HEK293T (cell line): ENCODE results near the gene SCAMP1.

ENCODE experiments used
- CTCF ChIA-PET: fragments of 350-600 bp; formaldehyde crosslinking; extraction: SDS; loops from one replicate; lab custom pipeline; 2021; ENCODE audit warnings: antibody characterized with exemption, inconsistent platforms; lab: Yijun Ruan, JAX
- POLR2A ChIA-PET: fragments of 350-600 bp; formaldehyde crosslinking; extraction: SDS; loops from one replicate; lab custom pipeline; 2020; ENCODE audit warnings: antibody characterized with exemption, inconsistent platforms; lab: Yijun Ruan, JAX
- DNase-seq: peaks from one replicate; pipeline ENCODE4 v3.0.0; 2012; ENCODE audit warnings: mixed read lengths; ENCODE audit errors: extremely low spot score
- ARNT ChIP-seq: fragments of 450-650 bp; IDR thresholded peaks from 2 replicates; pipeline ENCODE4 v1.6.1; 2017; ENCODE audit warnings: mild to moderate bottlenecking
- BHLHE40 ChIP-seq: fragments of 450-650 bp; IDR thresholded peaks from 2 replicates; pipeline ENCODE4 v1.6.1; 2016; ENCODE audit warnings: mild to moderate bottlenecking, moderate library complexity, borderline replicate concordance
- CTBP1 ChIP-seq: fragments of 450-650 bp; IDR thresholded peaks from 2 replicates; pipeline ENCODE4 v1.6.1; 2016; ENCODE audit warnings: borderline replicate concordance
- ELF4 ChIP-seq: fragments of 450-650 bp; IDR thresholded peaks from 2 replicates; pipeline ENCODE4 v1.6.1; 2017; ENCODE audit warnings: antibody characterized with exemption
- FOXA1 ChIP-seq: fragments of 450-650 bp; IDR thresholded peaks from 2 replicates; pipeline ENCODE4 v1.6.1; 2016; ENCODE audit warnings: mild to moderate bottlenecking
- FOXK2 ChIP-seq: fragments of 450-650 bp; IDR thresholded peaks from 2 replicates; pipeline ENCODE4 v1.6.1; 2016; ENCODE audit warnings: mild to moderate bottlenecking
- FOXM1 ChIP-seq: fragments of 450-650 bp; IDR thresholded peaks from 2 replicates; pipeline ENCODE4 v1.6.1; 2017; ENCODE audit warnings: mild to moderate bottlenecking, borderline replicate concordance
- HDGF ChIP-seq: fragments of 450-650 bp; IDR thresholded peaks from 2 replicates; pipeline ENCODE4 v1.6.1; 2017; ENCODE audit warnings: antibody characterized with exemption, borderline replicate concordance
- L3MBTL2 ChIP-seq: fragments of 450-650 bp; conservative IDR thresholded peaks from 2 replicates; pipeline ENCODE4 v1.6.1; 2016; ENCODE audit warnings: mild to moderate bottlenecking
- LEF1 ChIP-seq: fragments of 450-650 bp; IDR thresholded peaks from 2 replicates; pipeline ENCODE4 v1.6.1; 2017; ENCODE audit warnings: mild to moderate bottlenecking, borderline replicate concordance
- NFRKB ChIP-seq: fragments of 450-650 bp; IDR thresholded peaks from 2 replicates; pipeline ENCODE4 v1.6.1; 2016; ENCODE audit warnings: mild to moderate bottlenecking, moderate library complexity
- PKNOX1 ChIP-seq: fragments of 450-650 bp; IDR thresholded peaks from 2 replicates; pipeline ENCODE4 v1.6.1; 2016
- SP1 ChIP-seq: fragments of 450-650 bp; IDR thresholded peaks from 2 replicates; pipeline ENCODE4 v1.6.1; 2017
- SUZ12 ChIP-seq: fragments of 450-650 bp; IDR thresholded peaks from 2 replicates; pipeline ENCODE4 v1.6.1; 2016; ENCODE audit warnings: mild to moderate bottlenecking
- TARDBP ChIP-seq: fragments of 450-650 bp; IDR thresholded peaks from 2 replicates; pipeline ENCODE4 v1.6.1; 2016
- ZNF384 ChIP-seq: fragments of 450-650 bp; IDR thresholded peaks from 2 replicates; pipeline ENCODE4 v1.6.1; 2016

Gene SCAMP1

GRCh38 chr5:78501411-78502352 is 141.3 kb downstream of the SCAMP1 start:
- CTCF ChIA-PET, result interaction anchor here (0.6 to 1.8 kb wide), 2 partner anchors 32 to 1291 kb away, joined by 3 to 6 read pairs; partner anchors contain the start of gene PDE8B
- POLR2A ChIA-PET, result no interaction called here
- DNase-seq, result no peak
- TF ChIP-seq ELF4, result no peak
- no peak for TF ChIP-seq FOXM1
- no peak for TF ChIP-seq CTBP1
- TF ChIP-seq HDGF, result no peak
- no peak for TF ChIP-seq SUZ12
- no peak for TF ChIP-seq L3MBTL2
- TF ChIP-seq FOXA1, result no peak
- TF ChIP-seq BHLHE40, result no peak
- TF ChIP-seq ARNT, result no peak
- TF ChIP-seq SP1, result no peak
- no peak for TF ChIP-seq ZNF384
- TF ChIP-seq FOXK2, result no peak
- TF ChIP-seq PKNOX1, result no peak
- no peak for TF ChIP-seq LEF1
- TF ChIP-seq NFRKB, result no peak
- no peak for TF ChIP-seq TARDBP

GRCh38 chr5:78503958-78504653 is 143.7 kb downstream of the SCAMP1 start:
- POLR2A ChIA-PET, result interaction anchor here (1.1 kb wide), 1 partner anchor 8 kb away, joined by 4 read pairs; no protein-coding TSS in a partner anchor

GRCh38 chr5:78504704-78505677 is 144.6 kb downstream of the SCAMP1 start:
- no peak for TF ChIP-seq NFRKB
- TF ChIP-seq HDGF, result no peak
- TF ChIP-seq FOXM1, result no peak
- no peak for TF ChIP-seq ARNT
- TF ChIP-seq TARDBP, result no peak
- TF ChIP-seq SP1, result no peak
- no peak for TF ChIP-seq FOXA1
- no peak for TF ChIP-seq FOXK2
- no peak for TF ChIP-seq PKNOX1
- TF ChIP-seq SUZ12, result no peak
- TF ChIP-seq L3MBTL2, result no peak
- no peak for TF ChIP-seq ZNF384
- no peak for TF ChIP-seq LEF1
- no peak for TF ChIP-seq CTBP1
- TF ChIP-seq ELF4, result no peak
- TF ChIP-seq BHLHE40, result no peak
- POLR2A ChIA-PET, result interaction anchor here (0.5 to 1.1 kb wide), 2 partner anchors 9 to 1161 kb away, joined by 3 to 4 read pairs; no protein-coding TSS in a partner anchor
- peak; percentile 28 for DNase-seq
- CTCF ChIA-PET, result interaction anchor here (0.6 kb wide), 2 partner anchors 190 to 1803 kb away, joined by 3 to 4 read pairs; no protein-coding TSS in a partner anchor

More at GRCh38 chr5:78503958-78504653, 143.7 kb downstream of the SCAMP1 start:
- DNase-seq, result no peak
- TF ChIP-seq FOXM1 (no peak), FOXA1 (no peak), PKNOX1 (no peak), ZNF384 (no peak), ELF4 (no peak), CTBP1 (no peak), L3MBTL2 (no peak), FOXK2 (no peak)
- CTCF ChIA-PET, result no interaction called here

- DNase-seq, result no peak
- POLR2A ChIA-PET, result interaction anchor here (1.0 kb wide), 1 partner anchor 145 kb away, joined by 3 read pairs; no protein-coding TSS in a partner anchor
- TF ChIP-seq ZNF384 (no peak), HDGF (no peak), ELF4 (no peak), L3MBTL2 (no peak), CTBP1 (no peak), SP1 (no peak), ARNT (no peak)
- CTCF ChIA-PET, result interaction anchor here (0.6 kb wide), 1 partner anchor 191 kb away, joined by 3 read pairs; no protein-coding TSS in a partner anchor
Observed at GRCh38 chr5:78505860-78506259, 145.4 kb downstream of the SCAMP1 start.
